Activated naive CD8-positive, alpha-beta T cell (primary cell): ENCODE measurements around the gene LZTR1.

Experiments used
- H3K27ac Mint-ChIP-seq: one replicate; pipeline ENCODE4 v1.8.0; 2021; ENCODE audit warnings: mixed read lengths
- H3K27me3 Mint-ChIP-seq: one replicate; pipeline ENCODE4 v1.8.0; 2021; ENCODE audit warnings: mixed read lengths
- H3K36me3 Mint-ChIP-seq: one replicate; pipeline ENCODE4 v1.8.0; 2021; ENCODE audit warnings: mixed read lengths
- H3K4me1 Mint-ChIP-seq: one replicate; pipeline ENCODE4 v1.8.0; 2021; ENCODE audit warnings: low read depth, mixed read lengths
- H3K4me3 Mint-ChIP-seq: one replicate; pipeline ENCODE4 v1.8.0; 2021; ENCODE audit warnings: mild to moderate bottlenecking, mixed read lengths
- H3K9me3 Mint-ChIP-seq: one replicate; pipeline ENCODE4 v1.8.0; 2021; ENCODE audit warnings: low read depth, mixed read lengths

The LZTR1 gene

DNA sequence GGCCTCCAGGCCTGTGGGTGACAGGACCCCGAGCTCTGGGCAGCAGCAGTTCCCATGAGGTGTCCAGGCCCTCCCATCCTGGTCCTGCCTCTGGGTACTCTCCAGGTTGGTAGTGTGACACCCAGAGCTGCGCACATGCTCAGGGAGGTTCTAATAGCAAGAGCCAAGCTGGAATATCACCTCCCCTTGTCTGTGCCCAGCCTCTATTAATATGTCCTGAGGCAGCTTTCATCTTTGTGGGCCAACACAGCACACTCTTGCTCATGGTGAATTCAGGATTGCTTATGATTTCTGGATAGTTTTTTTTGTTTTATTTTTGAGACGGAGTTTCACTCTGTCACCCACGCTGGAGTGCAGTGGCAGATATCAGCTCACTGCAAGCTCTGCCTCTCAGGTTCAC is 36.2 kb downstream of the LZTR1 start:
- Mint-ChIP-seq H3K27ac (no peak overlapping the region), H3K27me3 (no peaks in the 10 kb centered on the region), H3K4me3 (no peak overlapping the region), H3K36me3 (no peaks in the 10 kb centered on the region), H3K9me3 (no peaks in the 10 kb centered on the region), H3K4me1 (peaks cover 26% of the 10 kb centered on the region)

DNA sequence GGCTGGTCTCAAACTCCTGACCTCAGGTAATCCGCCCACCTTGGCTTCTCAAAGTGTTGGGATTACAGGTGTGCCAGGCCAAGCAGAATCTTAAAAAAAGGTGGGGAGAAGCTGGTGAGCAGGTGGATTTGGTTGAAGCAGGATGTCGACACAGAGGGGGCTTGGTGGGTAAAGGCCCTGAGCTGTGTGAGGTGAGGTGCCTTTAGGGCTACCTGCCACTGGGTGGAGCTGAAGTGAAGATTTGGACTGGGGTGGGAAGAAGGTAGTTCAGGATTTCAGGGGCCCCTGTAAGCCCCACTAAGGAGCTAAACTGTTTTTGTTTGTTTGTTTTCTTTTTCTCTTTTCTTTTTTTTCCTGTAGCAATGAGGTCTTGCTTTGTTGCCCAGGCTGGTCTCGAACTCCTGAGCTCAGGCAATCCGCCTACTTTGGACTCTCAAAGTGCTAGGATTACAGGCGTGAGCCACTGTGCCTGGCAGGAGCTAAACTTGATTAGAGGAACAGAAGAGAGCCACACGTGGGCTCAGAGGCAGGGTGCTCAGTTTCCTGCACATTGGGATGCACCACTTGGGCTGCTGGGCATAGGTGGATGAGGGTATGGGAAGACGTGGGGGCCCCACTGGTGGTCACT is 38.8 kb downstream of the LZTR1 start:
- Mint-ChIP-seq H3K36me3 (no peaks in the 10 kb centered on the region), H3K27me3 (no peaks in the 10 kb centered on the region), H3K9me3 (no peaks in the 10 kb centered on the region), H3K27ac (no peak overlapping the region), H3K4me3 (no peak overlapping the region), H3K4me1 (peaks cover 20% of the 10 kb centered on the region)

DNA sequence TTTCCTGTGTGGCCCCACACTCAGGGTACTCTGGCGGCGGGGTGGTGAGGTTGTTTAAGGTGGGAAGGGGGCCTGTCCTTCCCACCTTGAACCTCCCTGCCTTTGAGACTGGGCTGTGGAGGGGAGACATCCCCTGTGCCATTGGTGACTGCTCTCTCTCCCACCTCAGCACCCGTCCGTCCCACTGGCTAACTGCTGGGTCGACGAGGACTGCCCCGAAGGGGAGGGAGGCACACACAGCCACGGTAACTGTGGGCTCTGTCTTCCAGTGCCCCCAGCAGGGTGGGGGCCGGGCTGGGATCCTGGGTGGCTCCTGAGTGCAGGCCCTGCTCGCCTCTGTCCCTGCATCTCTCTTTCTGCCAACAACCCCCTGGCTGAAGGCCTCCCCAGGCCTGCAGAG is 40.4 kb downstream of the LZTR1 start:
- H3K4me3 Mint-ChIP-seq: no peak overlapping the region
- H3K4me1 Mint-ChIP-seq: peaks cover 13% of the 10 kb centered on the region

DNA sequence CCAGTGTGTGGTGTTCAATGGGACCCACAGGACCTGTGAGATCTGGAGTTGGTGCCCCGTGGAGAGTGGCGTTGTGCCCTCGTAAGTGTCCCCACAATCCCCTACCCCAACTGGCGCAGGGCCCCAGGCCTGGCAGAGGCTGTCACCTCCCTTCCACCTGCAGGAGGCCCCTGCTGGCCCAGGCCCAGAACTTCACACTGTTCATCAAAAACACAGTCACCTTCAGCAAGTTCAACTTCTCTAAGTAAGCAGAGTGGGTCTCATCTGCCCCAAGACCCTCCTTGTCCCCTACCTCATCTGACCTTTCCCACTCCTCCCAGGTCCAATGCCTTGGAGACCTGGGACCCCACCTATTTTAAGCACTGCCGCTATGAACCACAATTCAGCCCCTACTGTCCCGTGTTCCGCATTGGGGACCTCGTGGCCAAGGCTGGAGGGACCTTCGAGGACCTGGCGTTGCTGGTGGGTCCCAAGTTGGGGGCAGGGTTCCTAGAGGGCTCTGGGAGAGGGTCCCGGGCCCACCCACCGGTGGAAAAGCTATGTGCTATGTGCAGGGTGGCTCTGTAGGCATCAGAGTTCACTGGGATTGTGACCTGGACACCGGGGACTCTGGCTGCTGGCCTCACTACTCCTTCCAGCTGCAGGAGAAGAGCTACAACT is 41.0 kb downstream of the LZTR1 start:
- no peaks in the 10 kb centered on the region for H3K36me3 Mint-ChIP-seq
- no peak overlapping the region for H3K4me3 Mint-ChIP-seq
- no peaks in the 10 kb centered on the region for H3K27me3 Mint-ChIP-seq
- H3K27ac Mint-ChIP-seq: no peak overlapping the region
- peaks cover 13% of the 10 kb centered on the region for H3K4me1 Mint-ChIP-seq
- no peaks in the 10 kb centered on the region for H3K9me3 Mint-ChIP-seq

More for the DNA sequence above, 40.4 kb downstream of the LZTR1 start:
- H3K27me3 Mint-ChIP-seq: no peaks in the 10 kb centered on the region
- H3K36me3 Mint-ChIP-seq: no peaks in the 10 kb centered on the region
- H3K9me3 Mint-ChIP-seq: no peaks in the 10 kb centered on the region
- no peak overlapping the region for H3K27ac Mint-ChIP-seq

- peaks cover 13% of the 10 kb centered on the region for H3K4me1 Mint-ChIP-seq
- no peaks in the 10 kb centered on the region for H3K9me3 Mint-ChIP-seq
- H3K4me3 Mint-ChIP-seq: peak overlapping the region; percentile 33
- H3K36me3 Mint-ChIP-seq: no peaks in the 10 kb centered on the region
- H3K27ac Mint-ChIP-seq: peak overlapping the region; percentile 73
- H3K27me3 Mint-ChIP-seq: no peaks in the 10 kb centered on the region
Measured at GRCh38 chr22:21025266-21025665, 43.2 kb downstream of the LZTR1 start.

DNA sequence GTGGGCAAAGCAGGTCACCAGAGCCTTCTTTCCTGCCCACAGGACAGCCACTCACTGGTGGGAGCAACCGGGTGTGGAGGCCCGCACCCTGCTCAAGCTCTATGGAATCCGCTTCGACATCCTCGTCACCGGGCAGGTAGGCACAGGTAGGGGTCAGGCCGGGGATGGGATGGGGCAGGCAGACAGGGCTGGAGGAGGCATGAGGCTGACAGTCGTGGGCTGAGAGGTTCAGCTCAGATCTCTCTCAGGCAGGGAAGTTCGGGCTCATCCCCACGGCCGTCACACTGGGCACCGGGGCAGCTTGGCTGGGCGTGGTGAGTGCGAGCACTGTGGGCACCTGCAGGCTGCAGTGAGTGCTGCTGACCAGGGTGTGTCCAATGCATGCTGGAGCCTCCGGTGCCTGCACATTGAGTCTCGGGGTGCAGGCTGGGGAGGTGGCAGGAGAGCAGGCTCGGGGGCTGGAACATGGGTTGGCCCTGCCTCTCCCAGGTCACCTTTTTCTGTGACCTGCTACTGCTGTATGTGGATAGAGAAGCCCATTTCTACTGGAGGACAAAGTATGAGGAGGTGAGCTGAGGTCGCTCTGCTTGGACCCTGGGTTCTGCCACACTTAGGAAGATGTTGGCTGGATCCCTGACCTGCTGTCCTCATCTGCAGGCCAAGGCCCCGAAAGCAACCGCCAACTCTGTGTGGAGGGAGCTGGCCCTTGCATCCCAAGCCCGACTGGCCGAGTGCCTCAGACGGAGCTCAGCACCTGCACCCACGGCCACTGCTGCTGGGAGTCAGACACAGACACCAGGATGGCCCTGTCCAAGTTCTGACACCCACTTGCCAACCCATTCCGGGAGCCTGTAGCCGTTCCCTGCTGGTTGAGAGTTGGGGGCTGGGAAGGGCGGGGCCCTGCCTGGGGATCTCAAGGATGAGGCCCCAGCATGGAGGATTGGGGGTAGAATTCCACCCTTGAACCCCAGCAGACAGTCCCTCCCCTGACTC is 44.0 kb downstream of the LZTR1 start:
- Mint-ChIP-seq H3K27me3 (peaks cover 2% of the 10 kb centered on the region), H3K4me1 (peaks cover 13% of the 10 kb centered on the region), H3K36me3 (no peaks in the 10 kb centered on the region), H3K9me3 (no peaks in the 10 kb centered on the region), H3K27ac (no peak overlapping the region), H3K4me3 (no peak overlapping the region)

DNA sequence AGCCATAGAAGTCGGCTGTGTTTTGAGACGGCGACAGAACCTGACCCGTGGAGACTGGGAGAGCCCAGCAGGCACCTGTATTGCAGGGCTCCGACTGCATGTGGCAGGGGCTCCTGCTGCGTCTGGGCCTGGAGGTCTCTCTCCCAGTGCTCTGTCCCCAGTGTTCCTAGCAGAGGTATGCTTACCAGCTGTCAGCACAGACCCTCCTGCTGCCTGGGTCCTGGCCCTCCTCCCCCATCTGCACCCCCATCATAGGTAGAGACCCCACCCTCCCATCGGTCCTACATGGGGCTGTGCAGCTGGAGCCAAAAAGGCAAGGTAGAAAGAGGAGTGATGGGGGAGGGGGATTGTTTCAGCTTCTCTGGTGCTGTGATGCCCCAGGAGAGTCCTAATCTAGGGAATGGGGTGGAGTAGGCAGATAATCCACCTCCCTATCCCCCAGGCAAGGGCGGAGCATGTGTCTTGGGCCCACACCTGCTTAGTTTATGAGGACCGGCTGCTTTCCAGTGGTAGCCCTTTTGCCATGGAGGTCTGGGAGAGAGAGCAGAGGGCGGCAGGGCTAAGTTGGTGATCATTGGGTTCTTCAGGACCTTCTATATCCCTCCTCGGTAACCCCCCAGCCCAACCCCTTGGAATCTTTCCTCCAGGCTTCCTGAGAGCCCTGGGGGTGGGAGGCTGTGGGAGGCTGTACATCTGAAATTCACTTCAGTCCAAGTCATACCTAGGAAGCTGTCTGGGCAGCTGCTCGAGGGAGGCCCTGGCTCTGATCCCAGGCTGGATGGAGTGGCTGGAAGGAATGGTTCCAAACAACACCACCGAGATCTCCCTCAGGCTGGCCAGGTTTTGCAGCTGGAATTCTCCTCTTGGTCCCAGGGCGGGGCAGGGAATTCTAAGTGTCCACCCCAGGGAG is 44.9 kb downstream of the LZTR1 start:
- Mint-ChIP-seq H3K27me3 (peaks cover 5% of the 10 kb centered on the region), H3K4me1 (peaks cover 16% of the 10 kb centered on the region), H3K27ac (no peak overlapping the region), H3K4me3 (no peak overlapping the region), H3K36me3 (no peaks in the 10 kb centered on the region), H3K9me3 (no peaks in the 10 kb centered on the region)

DNA sequence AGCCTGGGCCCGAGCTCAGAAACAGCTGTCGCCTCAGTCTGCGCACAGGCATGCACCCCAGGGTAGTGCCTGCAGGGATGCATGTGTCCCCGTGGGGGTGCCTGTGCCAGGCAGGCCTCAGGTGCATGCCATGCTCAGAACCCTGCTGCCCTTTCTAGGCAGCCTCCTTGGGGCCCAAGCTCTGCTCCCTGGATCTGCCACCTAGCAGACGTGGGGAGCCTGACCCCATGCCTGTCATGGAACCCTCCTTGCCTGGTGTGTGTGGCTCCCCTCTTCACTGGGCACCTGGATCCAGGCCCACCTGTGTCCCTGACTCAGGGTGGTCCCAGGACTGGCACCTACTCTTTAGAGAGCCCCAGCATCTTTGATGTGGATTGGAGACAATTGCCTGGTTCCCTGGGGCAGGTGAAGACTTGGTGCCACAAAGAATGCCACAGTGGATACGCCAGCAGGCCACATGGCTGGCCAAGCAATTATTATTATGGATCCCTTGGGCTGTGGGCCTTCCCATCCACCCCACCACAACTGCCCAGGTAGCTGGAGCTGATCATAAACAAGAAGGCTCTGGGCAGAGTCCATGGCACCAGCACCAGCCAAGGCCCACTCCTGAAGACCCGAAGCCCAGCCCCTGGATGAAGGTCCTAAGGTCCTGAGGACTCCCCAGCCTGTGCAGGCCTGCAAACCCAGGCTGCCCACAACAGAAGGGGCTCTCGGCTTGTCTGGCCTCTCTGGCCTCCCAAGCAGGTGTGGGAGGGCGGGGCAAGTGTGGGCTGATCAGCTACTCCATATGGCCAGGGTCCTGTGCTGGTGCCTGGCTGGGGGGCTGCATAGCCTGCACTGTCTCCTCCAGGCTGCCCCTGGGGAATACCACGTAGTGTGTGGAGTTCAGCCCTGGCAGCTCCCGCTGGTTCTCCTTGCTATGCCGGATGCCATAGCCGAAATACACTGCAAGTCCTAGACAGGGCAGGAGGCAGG is 46.5 kb downstream of the LZTR1 start:
- H3K27me3 Mint-ChIP-seq: peaks cover 5% of the 10 kb centered on the region
- H3K4me1 Mint-ChIP-seq: peaks cover 16% of the 10 kb centered on the region
- no peak overlapping the region for H3K27ac Mint-ChIP-seq
- H3K4me3 Mint-ChIP-seq: no peak overlapping the region
- H3K9me3 Mint-ChIP-seq: no peaks in the 10 kb centered on the region
- no peaks in the 10 kb centered on the region for H3K36me3 Mint-ChIP-seq

GRCh38 chr22:21029486-21030025 is 47.5 kb downstream of the LZTR1 start:
- H3K36me3 Mint-ChIP-seq: no peaks in the 10 kb centered on the region
- H3K4me3 Mint-ChIP-seq: no peak overlapping the region
- peaks cover 16% of the 10 kb centered on the region for H3K4me1 Mint-ChIP-seq
- H3K27ac Mint-ChIP-seq: no peak overlapping the region
- no peaks in the 10 kb centered on the region for H3K9me3 Mint-ChIP-seq
- H3K27me3 Mint-ChIP-seq: peaks cover 5% of the 10 kb centered on the region

- peak overlapping the region; percentile 27 for H3K4me3 Mint-ChIP-seq
- H3K27me3 Mint-ChIP-seq: peaks cover 5% of the 10 kb centered on the region
- no peaks in the 10 kb centered on the region for H3K9me3 Mint-ChIP-seq
- no peak overlapping the region for H3K27ac Mint-ChIP-seq
- peaks cover 13% of the 10 kb centered on the region for H3K4me1 Mint-ChIP-seq
- H3K36me3 Mint-ChIP-seq: no peaks in the 10 kb centered on the region
Measured at GRCh38 chr22:21030032-21030431, 47.9 kb downstream of the LZTR1 start.

GRCh38 chr22:21030621-21031544 is 48.8 kb downstream of the LZTR1 start:
- peaks cover 5% of the 10 kb centered on the region for H3K4me1 Mint-ChIP-seq
- H3K4me3 Mint-ChIP-seq: peak overlapping the region; percentile 57
- H3K27me3 Mint-ChIP-seq: peaks cover 5% of the 10 kb centered on the region
- H3K27ac Mint-ChIP-seq: no peak overlapping the region
- no peaks in the 10 kb centered on the region for H3K36me3 Mint-ChIP-seq
- H3K9me3 Mint-ChIP-seq: no peaks in the 10 kb centered on the region

GRCh38 chr22:21031545-21032036 is 49.5 kb downstream of the LZTR1 start:
- peaks cover 3% of the 10 kb centered on the region for H3K4me1 Mint-ChIP-seq
- H3K4me3 Mint-ChIP-seq: peak overlapping the region; percentile 57
- H3K36me3 Mint-ChIP-seq: no peaks in the 10 kb centered on the region
- no peak overlapping the region for H3K27ac Mint-ChIP-seq
- peaks cover 5% of the 10 kb centered on the region for H3K27me3 Mint-ChIP-seq
- H3K9me3 Mint-ChIP-seq: no peaks in the 10 kb centered on the region
